ENCODE results near the gene PPP3R1.

- TF ChIP-seq CTCF (IDR thresholded peaks at IDR 0.05; ENCODE audit: low read length) (no peak), EZH2 (IDR thresholded peaks at IDR 0.05; ENCODE audit: borderline replicate concordance, low read length) (no peak)
Observed at GRCh38 chr2:68293024-68293423, 40.7 kb upstream of the PPP3R1 start.

All from OCI-LY1 (cell line).